Endothelial cell (in vitro differentiated cells): Measurements from ENCODE around the gene C1orf105. TPM values are rescaled to one million over a fixed set of nuclear protein-coding genes. Genes with fewer than 3 reads are reported as not detected.

Experiments used
- DNase-seq: peaks from one replicate; pipeline ENCODE4 v3.0.0; 2021; ENCODE audit warnings: low spot score
- H3K27ac Mint-ChIP-seq: one replicate; pipeline ENCODE4 v1.8.0; 2021; ENCODE audit warnings: mixed read lengths, inconsistent platforms; ENCODE audit not compliant: unreplicated experiment
- H3K27me3 Mint-ChIP-seq: one replicate; pipeline ENCODE4 v1.8.0; 2021; ENCODE audit warnings: mild to moderate bottlenecking, moderate library complexity, mixed read lengths, inconsistent platforms; ENCODE audit not compliant: unreplicated experiment
- H3K36me3 Mint-ChIP-seq: one replicate; pipeline ENCODE4 v1.8.0; 2021; ENCODE audit warnings: mild to moderate bottlenecking, low read depth, mixed read lengths, inconsistent platforms; ENCODE audit not compliant: unreplicated experiment
- H3K4me1 Mint-ChIP-seq: one replicate; pipeline ENCODE4 v1.8.0; 2021; ENCODE audit warnings: mild to moderate bottlenecking, mixed read lengths, inconsistent platforms; ENCODE audit not compliant: unreplicated experiment
- H3K4me3 Mint-ChIP-seq: one replicate; pipeline ENCODE4 v1.8.0; 2021; ENCODE audit warnings: mild to moderate bottlenecking, mixed read lengths, inconsistent platforms; ENCODE audit not compliant: unreplicated experiment
- H3K9me3 Mint-ChIP-seq: one replicate; pipeline ENCODE4 v1.8.0; 2021; ENCODE audit warnings: mixed read lengths, inconsistent platforms; ENCODE audit not compliant: unreplicated experiment
- CTCF ChIP-seq: fragments of 200-600 bp; sonication (generic); IDR thresholded peaks from one replicate; pipeline ENCODE4 v1.5.0; 2021; ENCODE audit warnings: antibody characterized with exemption; ENCODE audit not compliant: unreplicated experiment
- total RNA-seq: library from RNA; stranded (reverse); fragmentation: NEBNext Ultra II Directional; extraction: Animal tissue kit (Norgen Biotek cat#: 25700); gene quantifications from one replicate; pipeline ENCODE4 v1.2.1, GENCODE V29; 2021; ENCODE audit not compliant: unreplicated experiment

The C1orf105 gene
- total RNA-seq, 1 donor from 2014 or later = 0.85 TPM

GRCh38 chr1:172484252-172484651 lies 63.8 kb downstream of the C1orf105 start:
- Mint-ChIP-seq H3K4me1 (peaks cover 19% of the 10 kb centered on the region), H3K9me3 (no peaks in the 10 kb centered on the region), H3K36me3 (no peaks in the 10 kb centered on the region), H3K4me3 (no peak overlapping the region), H3K27me3 (peaks cover 4% of the 10 kb centered on the region), H3K27ac (no peak overlapping the region)
- no peak for TF ChIP-seq CTCF
- no peak for DNase-seq

- Mint-ChIP-seq H3K4me1 (peaks cover 19% of the 10 kb centered on the region), H3K27me3 (peaks cover 4% of the 10 kb centered on the region), H3K9me3 (no peaks in the 10 kb centered on the region), H3K27ac (no peak overlapping the region), H3K36me3 (no peaks in the 10 kb centered on the region), H3K4me3 (no peak overlapping the region)
- no peak for DNase-seq
- TF ChIP-seq CTCF = no peak
These were observed 65.1 kb downstream of the C1orf105 start for GRCh38 chr1:172485626-172486025.

GRCh38 chr1:172486805-172487454 lies 66.4 kb downstream of the C1orf105 start:
- H3K4me3 Mint-ChIP-seq = no peak overlapping the region
- DNase-seq = no peak
- H3K4me1 Mint-ChIP-seq = peaks cover 19% of the 10 kb centered on the region
- peaks cover 4% of the 10 kb centered on the region for H3K27me3 Mint-ChIP-seq
- H3K27ac Mint-ChIP-seq = no peak overlapping the region
- H3K36me3 Mint-ChIP-seq = no peaks in the 10 kb centered on the region
- no peaks in the 10 kb centered on the region for H3K9me3 Mint-ChIP-seq
- no peak for TF ChIP-seq CTCF

- no peak for TF ChIP-seq CTCF
- no peak overlapping the region for H3K4me3 Mint-ChIP-seq
- H3K27me3 Mint-ChIP-seq = peaks cover 4% of the 10 kb centered on the region
- no peaks in the 10 kb centered on the region for H3K9me3 Mint-ChIP-seq
- H3K4me1 Mint-ChIP-seq = peaks cover 19% of the 10 kb centered on the region
- H3K27ac Mint-ChIP-seq = no peak overlapping the region
- no peak for DNase-seq
- H3K36me3 Mint-ChIP-seq = no peaks in the 10 kb centered on the region
These were observed 67.1 kb downstream of the C1orf105 start for GRCh38 chr1:172487550-172487949.

- Mint-ChIP-seq H3K4me1 (peaks cover 17% of the 10 kb centered on the region), H3K27me3 (peaks cover 4% of the 10 kb centered on the region), H3K9me3 (no peaks in the 10 kb centered on the region), H3K27ac (no peak overlapping the region), H3K4me3 (no peak overlapping the region), H3K36me3 (no peaks in the 10 kb centered on the region)
- DNase-seq = no peak
- TF ChIP-seq CTCF = no peak
These were observed 67.9 kb downstream of the C1orf105 start for GRCh38 chr1:172488393-172488792.
